ENCODE measurements around the gene DST. TPM values are rescaled to one million over a fixed set of nuclear protein-coding genes. Genes with fewer than 3 reads are reported as not detected.

The DST gene
- total RNA-seq, 1 donor from 2014 or later, result 259 TPM

DNA sequence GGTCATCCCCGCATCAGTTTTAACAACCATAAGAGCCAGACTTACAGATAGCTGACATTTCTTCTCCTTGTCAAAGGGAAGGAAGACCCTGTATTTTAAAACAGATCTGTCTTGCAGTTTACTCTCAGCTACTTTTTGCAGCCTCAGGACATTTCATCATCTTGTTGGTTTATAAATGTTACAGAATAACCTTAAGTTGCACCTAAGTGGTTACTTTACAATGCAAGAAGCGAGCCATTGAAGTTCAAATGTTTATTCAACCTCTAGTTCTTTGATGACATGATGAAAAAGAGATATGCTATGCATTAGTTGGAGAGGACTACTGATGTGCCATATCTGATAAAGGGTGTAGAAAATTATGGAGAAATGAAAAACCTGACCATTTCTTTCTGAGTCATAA lies 207.4 kb downstream of the DST start:
- H2AFZ ChIP-seq (replicated peaks), result peak overlapping the region; percentile 2
- Mint-ChIP-seq H3K9me3 (peaks cover 27% of the 10 kb centered on the region), H3K27me3 (ENCODE audit: insufficient read depth, low read depth) (no peaks in the 10 kb centered on the region), H3K4me3 (no peak overlapping the region), H3K27ac (no peak overlapping the region), H3K4me1 (no peaks in the 10 kb centered on the region), H3K36me3 (no peaks in the 10 kb centered on the region)
- H3F3A ChIP-seq (ENCODE audit: low read depth), result no peaks in the 10 kb centered on the region
- no peak for TF ChIP-seq EZH2 (IDR thresholded peaks at IDR 0.05)
- TF ChIP-seq EZH2phosphoT487 (IDR thresholded peaks at IDR 0.05), result no peak
- no peak for TF ChIP-seq CTCF (IDR thresholded peaks at IDR 0.05)
- H3K27me3 ChIP-seq, result no peaks in the 10 kb centered on the region
- H3K36me3 ChIP-seq, result no peaks in the 10 kb centered on the region
- no peak overlapping the region for H3K4me3 ChIP-seq
- no peak for DNase-seq (ENCODE audit: low spot score)
- no peaks in the 10 kb centered on the region for H3K9me3 ChIP-seq (ENCODE audit: low read depth)
- H3K4me1 ChIP-seq, result no peaks in the 10 kb centered on the region
- no peak overlapping the region for H3K27ac ChIP-seq
- H3K4me2 ChIP-seq, result no peak overlapping the region
- no peak overlapping the region for H3K9ac ChIP-seq
- H4K20me1 ChIP-seq (ENCODE audit: low read depth), result no peaks in the 10 kb centered on the region
- H3K79me2 ChIP-seq (ENCODE audit: low read depth), result no peaks in the 10 kb centered on the region

GRCh38 chr6:56434606-56435005 lies 208.1 kb downstream of the DST start:
- no peaks in the 10 kb centered on the region for H3K27me3 Mint-ChIP-seq (ENCODE audit: insufficient read depth, low read depth)
- H3K4me1 Mint-ChIP-seq, result no peaks in the 10 kb centered on the region
- no peak overlapping the region for H3K27ac Mint-ChIP-seq
- Histone ChIP-seq H3K36me3 (no peaks in the 10 kb centered on the region), H3K4me2 (no peak overlapping the region), H3K9me3 (ENCODE audit: low read depth) (no peaks in the 10 kb centered on the region), H3K4me1 (no peaks in the 10 kb centered on the region), H3K27me3 (no peaks in the 10 kb centered on the region), H3K4me3 (no peak overlapping the region), H3F3A (ENCODE audit: low read depth) (no peaks in the 10 kb centered on the region), H4K20me1 (ENCODE audit: low read depth) (no peaks in the 10 kb centered on the region), H3K79me2 (ENCODE audit: low read depth) (no peaks in the 10 kb centered on the region), H3K9ac (no peak overlapping the region), H2AFZ (replicated peaks) (no peak overlapping the region), H3K27ac (no peak overlapping the region)
- no peaks in the 10 kb centered on the region for H3K36me3 Mint-ChIP-seq
- H3K9me3 Mint-ChIP-seq, result peaks cover 24% of the 10 kb centered on the region
- no peak overlapping the region for H3K4me3 Mint-ChIP-seq
- TF ChIP-seq EZH2phosphoT487 (IDR thresholded peaks at IDR 0.05) (no peak), EZH2 (IDR thresholded peaks at IDR 0.05) (no peak), CTCF (IDR thresholded peaks at IDR 0.05) (no peak)
- no peak for DNase-seq (ENCODE audit: low spot score)

- Histone ChIP-seq H3F3A (ENCODE audit: low read depth) (no peaks in the 10 kb centered on the region), H3K4me1 (no peaks in the 10 kb centered on the region), H3K9ac (no peak overlapping the region), H3K36me3 (no peaks in the 10 kb centered on the region), H3K4me2 (no peak overlapping the region), H2AFZ (replicated peaks) (no peak overlapping the region), H3K27me3 (no peaks in the 10 kb centered on the region), H4K20me1 (ENCODE audit: low read depth) (no peaks in the 10 kb centered on the region), H3K9me3 (ENCODE audit: low read depth) (no peaks in the 10 kb centered on the region), H3K79me2 (ENCODE audit: low read depth) (no peaks in the 10 kb centered on the region), H3K27ac (no peak overlapping the region), H3K4me3 (no peak overlapping the region)
- DNase-seq (ENCODE audit: low spot score), result no peak
- H3K4me1 Mint-ChIP-seq, result no peaks in the 10 kb centered on the region
- H3K27me3 Mint-ChIP-seq (ENCODE audit: insufficient read depth, low read depth), result no peaks in the 10 kb centered on the region
- no peak overlapping the region for H3K4me3 Mint-ChIP-seq
- peaks cover 19% of the 10 kb centered on the region for H3K9me3 Mint-ChIP-seq
- TF ChIP-seq EZH2 (IDR thresholded peaks at IDR 0.05), result no peak
- no peak for TF ChIP-seq CTCF (IDR thresholded peaks at IDR 0.05)
- no peak for TF ChIP-seq EZH2phosphoT487 (IDR thresholded peaks at IDR 0.05)
- H3K27ac Mint-ChIP-seq, result no peak overlapping the region
- H3K36me3 Mint-ChIP-seq, result no peaks in the 10 kb centered on the region
Observed at GRCh38 chr6:56433119-56433518, 209.6 kb downstream of the DST start.
